ENCODE data around the gene LTA4H. TPM values are rescaled to one million over a fixed set of nuclear protein-coding genes. Genes with fewer than 3 reads are reported as not detected.

LTA4H gene
- 35.4 TPM for total RNA-seq
- long read RNA-seq, transcript LTA4H-201 (19 exons, 2,139 nt), result major isoform, 52 of 70 reads
- long read RNA-seq, partial matches to known transcripts, result 3 of 70 reads
- long read RNA-seq, other reads (novel, unspliced or antisense), result 15 of 70 reads

DNA sequence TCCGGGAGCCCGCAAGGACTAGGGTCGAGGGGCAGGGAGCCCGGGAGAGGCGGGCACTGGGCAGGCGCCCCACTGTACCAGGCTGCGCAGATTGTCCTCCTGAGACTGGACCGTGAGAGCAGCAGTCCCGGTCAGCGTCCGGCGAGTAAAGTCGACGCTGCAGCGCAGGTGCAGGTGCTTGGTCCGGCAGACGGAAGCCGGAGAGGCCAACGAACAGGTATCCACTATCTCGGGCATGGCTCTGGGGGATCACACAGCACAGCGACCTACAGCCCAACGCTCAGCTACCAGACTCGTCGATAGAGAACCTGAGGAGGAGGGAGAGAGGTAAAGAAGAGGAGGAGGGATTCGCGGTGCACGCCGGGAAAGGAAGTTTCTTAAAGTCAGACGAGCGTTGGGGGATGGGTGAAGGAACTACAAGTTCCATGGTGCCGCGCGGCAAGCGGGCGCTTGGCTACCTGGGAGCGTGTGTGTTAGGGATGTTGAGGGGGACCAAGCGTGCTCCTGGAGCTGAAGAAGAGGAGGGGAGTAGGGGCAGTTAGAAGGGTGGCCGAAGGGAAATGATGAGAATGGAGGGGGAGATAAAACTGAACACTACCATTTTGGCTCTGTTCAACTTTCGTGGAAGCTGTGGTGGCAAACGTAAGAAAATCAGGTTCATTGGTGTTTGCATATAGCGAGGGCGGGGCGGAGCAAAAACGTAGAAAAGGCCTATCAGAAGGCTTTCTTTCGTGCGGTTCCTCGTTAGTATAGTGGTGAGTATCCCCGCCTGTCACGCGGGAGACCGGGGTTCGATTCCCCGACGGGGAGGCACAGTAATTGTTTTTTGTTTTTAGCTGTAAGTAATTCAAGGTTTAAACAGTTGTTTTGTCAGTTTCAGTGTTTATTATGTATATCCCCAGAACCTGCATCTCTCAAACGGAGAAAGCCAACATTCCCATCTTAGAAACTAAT lies at the start of gene LTA4H:
TSS of gene LTA4H (minus strand) at position 305 of the 954 bp plus-strand sequence. CDS start at position 237, 68 bp downstream.
- H3K4me3 ChIP-seq, result peak within 1 kb of the TSS; percentile 89
- H3K27me3 ChIP-seq (ENCODE audit: low read depth), result no peaks in the 10 kb centered on the region
- H3K4me1 ChIP-seq, result peaks cover 24% of the 10 kb centered on the region
- intact Hi-C loops (cut with micrococcal nuclease), result no loop called here
- no peaks in the 10 kb centered on the region for H3K9me3 ChIP-seq (replicated peaks)
- DNase-seq, result peak; percentile 95
- TF ChIP-seq, protein P1, sequence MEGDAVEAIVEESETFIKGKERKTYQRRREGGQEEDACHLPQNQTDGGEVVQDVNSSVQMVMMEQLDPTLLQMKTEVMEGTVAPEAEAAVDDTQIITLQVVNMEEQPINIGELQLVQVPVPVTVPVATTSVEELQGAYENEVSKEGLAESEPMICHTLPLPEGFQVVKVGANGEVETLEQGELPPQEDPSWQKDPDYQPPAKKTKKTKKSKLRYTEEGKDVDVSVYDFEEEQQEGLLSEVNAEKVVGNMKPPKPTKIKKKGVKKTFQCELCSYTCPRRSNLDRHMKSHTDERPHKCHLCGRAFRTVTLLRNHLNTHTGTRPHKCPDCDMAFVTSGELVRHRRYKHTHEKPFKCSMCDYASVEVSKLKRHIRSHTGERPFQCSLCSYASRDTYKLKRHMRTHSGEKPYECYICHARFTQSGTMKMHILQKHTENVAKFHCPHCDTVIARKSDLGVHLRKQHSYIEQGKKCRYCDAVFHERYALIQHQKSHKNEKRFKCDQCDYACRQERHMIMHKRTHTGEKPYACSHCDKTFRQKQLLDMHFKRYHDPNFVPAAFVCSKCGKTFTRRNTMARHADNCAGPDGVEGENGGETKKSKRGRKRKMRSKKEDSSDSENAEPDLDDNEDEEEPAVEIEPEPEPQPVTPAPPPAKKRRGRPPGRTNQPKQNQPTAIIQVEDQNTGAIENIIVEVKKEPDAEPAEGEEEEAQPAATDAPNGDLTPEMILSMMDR (IDR thresholded peaks at IDR 0.05; ENCODE audit: borderline replicate concordance), result no peak
- H3K36me3 ChIP-seq, result no peaks in the 10 kb centered on the region
- H3K27ac ChIP-seq (replicated peaks), result peak within 1 kb of the TSS; percentile 88

- no peaks in the 10 kb centered on the region for H3K36me3 ChIP-seq
- no peak for DNase-seq
- H3K27ac ChIP-seq (replicated peaks), result no peak overlapping the region
- H3K4me3 ChIP-seq, result no peak overlapping the region
- peaks cover 4% of the 10 kb centered on the region for H3K4me1 ChIP-seq
- intact Hi-C loops (cut with micrococcal nuclease), result no loop called here
- H3K9me3 ChIP-seq (replicated peaks), result no peaks in the 10 kb centered on the region
- TF ChIP-seq, protein P1 (IDR thresholded peaks at IDR 0.05; ENCODE audit: borderline replicate concordance), result no peak
- H3K27me3 ChIP-seq (ENCODE audit: low read depth), result no peaks in the 10 kb centered on the region
These were observed 49.2 kb upstream of the LTA4H start for GRCh38 chr12:96084624-96085023.

- no peak for DNase-seq
- TF ChIP-seq, protein P1 (IDR thresholded peaks at IDR 0.05; ENCODE audit: borderline replicate concordance), result no peak
- H3K4me1 ChIP-seq, result peaks cover 18% of the 10 kb centered on the region
- no peaks in the 10 kb centered on the region for H3K9me3 ChIP-seq (replicated peaks)
- no peaks in the 10 kb centered on the region for H3K27me3 ChIP-seq (ENCODE audit: low read depth)
- H3K27ac ChIP-seq (replicated peaks), result no peak overlapping the region
- no peaks in the 10 kb centered on the region for H3K36me3 ChIP-seq
- intact Hi-C loops (cut with micrococcal nuclease), result no loop called here
- H3K4me3 ChIP-seq, result no peak overlapping the region
These were observed 47.8 kb upstream of the LTA4H start for GRCh38 chr12:96083020-96083719.

DNA sequence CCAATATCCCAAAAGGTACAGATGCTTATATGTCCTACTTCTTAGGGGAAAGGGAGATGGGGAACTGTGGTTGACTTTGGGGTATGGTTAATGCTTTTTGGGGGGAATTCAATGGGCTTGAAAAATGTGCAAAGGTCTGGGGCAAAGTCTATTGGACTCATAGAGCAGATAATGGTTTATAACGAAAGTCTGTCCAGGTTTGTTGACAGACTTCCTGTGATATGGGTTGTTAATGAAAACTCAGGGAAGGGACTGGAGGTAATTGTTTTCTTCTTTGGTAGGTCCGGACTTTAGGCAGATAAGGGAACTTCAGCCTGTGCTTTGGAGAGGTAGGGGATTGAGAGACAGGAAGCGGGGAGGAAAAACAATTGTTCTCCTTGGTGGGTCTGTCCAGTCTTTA lies 46.2 kb upstream of the LTA4H start:
- TF ChIP-seq, protein P1 (IDR thresholded peaks at IDR 0.05; ENCODE audit: borderline replicate concordance), result no peak
- Histone ChIP-seq H3K9me3 (replicated peaks) (no peaks in the 10 kb centered on the region), H3K4me1 (peaks cover 32% of the 10 kb centered on the region), H3K4me3 (no peak overlapping the region), H3K27ac (replicated peaks) (no peak overlapping the region), H3K27me3 (ENCODE audit: low read depth) (no peaks in the 10 kb centered on the region), H3K36me3 (no peaks in the 10 kb centered on the region)
- intact Hi-C loops (cut with micrococcal nuclease), result no loop called here
- no peak for DNase-seq
